ENCODE results near the gene PDZRN4.
"Not testable (repeated sequence)": the region's sequence is repeated elsewhere in the genome, so short reads cannot be mapped to it uniquely, and the experiment has no call there.

The PDZRN4 gene

DNA sequence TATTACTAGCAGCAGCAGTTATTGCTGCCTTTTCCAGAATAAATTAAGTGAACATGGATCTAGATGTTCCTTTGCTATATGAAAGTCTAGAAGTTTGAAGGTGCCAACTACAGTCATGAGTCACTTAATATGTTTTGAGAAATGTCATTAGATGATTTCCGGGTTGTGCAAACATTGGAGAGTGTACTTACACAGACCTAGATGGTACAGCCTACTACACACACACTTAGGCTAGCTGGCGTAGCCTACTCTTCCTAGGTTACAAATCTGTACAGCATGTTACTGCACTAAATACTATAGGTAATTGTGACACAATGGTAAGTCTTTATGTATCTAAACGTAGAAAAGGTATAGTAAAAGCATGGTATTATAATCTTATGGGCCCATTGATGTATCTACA, 368.1 kb downstream of the PDZRN4 start:
- DNase-seq (ENCODE audit: low read depth in 1 of 2, low spot score in 1 of 2) = no peak

DNA sequence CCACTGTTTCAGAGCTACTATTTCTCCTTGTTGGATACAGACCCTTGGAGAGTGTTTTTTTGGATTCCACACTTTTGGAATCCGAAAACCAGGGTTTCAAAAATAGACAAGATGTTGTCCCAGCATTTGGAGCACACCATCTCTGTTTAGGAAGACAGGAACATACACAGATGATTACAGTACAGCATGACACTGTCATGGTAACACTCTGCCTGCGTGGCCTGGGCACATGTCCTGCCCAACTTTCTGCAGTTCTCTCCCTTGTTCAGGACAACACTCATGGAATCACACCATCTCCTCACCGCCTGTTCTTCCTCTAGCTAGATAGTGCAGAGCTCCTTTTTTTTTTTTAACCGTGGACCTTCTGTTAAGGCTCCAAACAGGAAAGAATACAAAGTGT, 369.2 kb downstream of the PDZRN4 start:
- DNase-seq (ENCODE audit: low read depth in 1 of 2, low spot score in 1 of 2) = no peak

DNA sequence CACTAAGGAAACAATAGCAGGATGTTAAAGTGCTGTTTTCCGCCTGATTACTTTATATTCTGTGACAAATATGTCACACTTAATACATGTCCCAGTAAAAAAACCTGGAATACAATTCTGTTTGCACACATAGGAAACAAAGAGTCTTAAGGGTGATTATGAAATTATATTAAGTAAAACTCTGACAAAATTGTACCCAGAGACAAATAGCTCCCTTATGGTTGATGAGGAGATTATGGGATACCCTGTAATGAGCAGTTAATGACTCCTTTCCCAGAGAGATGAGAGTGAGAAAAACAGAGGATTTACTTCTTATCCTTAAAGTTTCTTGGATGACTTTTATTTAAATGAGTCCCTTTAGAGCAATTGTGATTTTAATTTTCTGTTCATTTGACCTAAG, 370.6 kb downstream of the PDZRN4 start:
- no peak for DNase-seq (ENCODE audit: low read depth in 1 of 2, low spot score in 1 of 2)

DNA sequence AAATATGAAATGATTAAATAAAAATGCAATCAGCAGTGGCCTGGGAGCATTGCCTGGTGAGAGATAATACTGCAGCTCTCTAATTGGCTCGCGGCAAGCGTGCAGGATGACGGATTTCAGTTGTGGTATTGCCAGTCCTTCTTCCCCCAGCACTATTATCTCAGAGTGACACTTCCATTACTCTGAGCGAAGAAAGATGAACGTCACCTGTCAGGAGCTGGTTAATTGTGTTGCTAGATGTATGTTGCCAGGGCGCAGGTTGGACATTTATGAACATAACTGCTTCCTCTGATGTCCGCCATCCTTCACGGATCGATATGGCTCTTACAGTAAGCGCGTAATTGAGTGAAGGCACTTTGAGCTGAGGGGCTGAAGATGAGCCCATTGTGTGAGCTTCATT, 374.9 kb downstream of the PDZRN4 start:
- no peak for DNase-seq (ENCODE audit: low read depth in 1 of 2, low spot score in 1 of 2)

DNA sequence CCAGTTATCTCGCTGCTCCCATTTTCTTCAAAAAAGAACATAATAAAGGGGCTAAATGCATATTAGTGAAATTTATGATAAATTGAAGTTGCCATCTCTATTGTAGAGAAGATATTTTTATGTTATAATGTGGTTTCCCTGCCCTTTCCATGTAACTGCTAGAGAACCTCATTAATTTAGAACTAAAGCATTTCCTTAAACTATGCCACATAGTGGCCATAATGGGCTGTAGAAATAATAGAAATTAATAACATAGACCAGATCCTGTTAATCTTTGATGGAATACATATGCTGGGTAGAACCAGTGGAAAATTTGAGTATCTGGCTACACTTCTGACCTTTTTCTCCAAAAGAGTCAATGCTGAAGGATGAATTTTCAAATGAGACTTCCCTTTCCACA, 376.7 kb downstream of the PDZRN4 start:
- no peak for DNase-seq (ENCODE audit: low read depth in 1 of 2, low spot score in 1 of 2)

DNA sequence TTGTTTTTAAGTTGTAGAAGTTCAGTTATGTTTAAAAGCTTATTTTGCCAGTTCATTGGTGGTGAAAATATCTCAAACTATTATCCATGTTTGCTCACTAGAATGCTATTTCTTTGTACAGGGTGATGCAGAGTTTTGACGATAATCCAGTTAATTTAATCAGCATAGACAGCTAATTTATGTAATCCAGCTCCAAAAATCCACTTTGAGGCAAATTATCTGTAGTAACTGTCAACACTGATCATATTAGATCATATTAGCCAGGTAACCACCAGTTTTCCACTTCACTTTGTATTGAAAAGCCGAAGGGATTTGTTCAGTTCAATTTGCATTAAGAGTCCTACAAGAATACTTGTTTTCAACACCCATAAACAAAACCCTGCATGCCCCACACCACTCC, 378.6 kb downstream of the PDZRN4 start:
- DNase-seq (ENCODE audit: low read depth in 1 of 2, low spot score in 1 of 2) = no peak

DNA sequence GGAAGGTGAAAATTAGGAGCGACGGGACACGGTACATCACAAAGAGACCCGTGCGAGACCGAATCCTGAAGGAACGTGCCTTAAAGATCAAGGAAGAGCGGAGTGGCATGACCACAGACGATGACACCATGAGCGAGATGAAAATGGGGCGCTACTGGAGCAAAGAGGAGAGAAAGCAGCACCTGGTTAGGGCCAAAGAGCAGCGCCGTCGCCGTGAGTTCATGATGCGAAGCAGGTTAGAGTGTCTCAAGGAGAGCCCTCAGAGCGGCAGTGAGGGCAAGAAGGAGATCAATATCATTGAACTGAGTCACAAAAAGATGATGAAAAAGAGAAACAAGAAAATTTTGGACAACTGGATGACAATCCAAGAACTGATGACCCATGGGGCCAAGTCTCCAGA, 385.3 kb downstream of the PDZRN4 start:
- DNase-seq (ENCODE audit: low read depth in 1 of 2, low spot score in 1 of 2) = no peak

DNA sequence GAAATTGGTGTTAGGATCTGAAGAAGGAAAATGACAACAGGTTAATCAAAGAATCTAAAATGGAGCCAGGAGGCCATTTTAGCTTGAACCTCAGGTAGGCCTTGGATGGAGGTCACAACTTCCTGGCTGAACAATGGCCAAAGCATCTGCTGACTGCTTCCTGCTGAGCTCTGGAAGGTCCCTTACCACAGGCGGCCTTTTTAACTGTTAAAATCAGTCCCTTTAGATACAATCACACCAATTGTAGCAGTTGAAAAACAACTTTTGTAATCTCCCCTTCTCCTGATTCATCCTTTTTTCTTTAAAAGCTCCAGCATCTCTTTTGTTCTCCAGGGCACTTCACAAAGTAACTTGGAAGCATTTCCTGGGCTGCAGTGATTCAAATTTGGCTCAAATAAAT, 388.8 kb downstream of the PDZRN4 start:
- no peak for DNase-seq (ENCODE audit: low read depth in 1 of 2, low spot score in 1 of 2)

DNA sequence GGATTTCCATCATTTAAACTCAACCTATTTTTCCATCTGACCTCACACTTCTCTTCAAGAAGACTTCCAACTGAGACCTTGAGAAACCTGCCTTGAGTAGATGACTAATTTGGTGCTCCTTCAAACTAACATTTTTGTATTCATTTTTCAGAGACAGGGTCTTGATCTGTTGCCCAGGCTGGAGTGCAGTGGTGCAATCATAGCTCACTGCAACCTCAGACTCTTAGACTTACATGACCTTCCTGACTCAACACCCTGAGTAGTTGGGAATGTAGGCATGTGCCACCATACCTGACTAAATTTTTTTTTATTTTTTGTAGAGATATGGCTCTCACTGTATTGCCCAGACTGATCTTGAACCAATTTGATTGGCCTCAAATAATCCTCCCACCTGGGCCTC, 389.9 kb downstream of the PDZRN4 start:
- DNase-seq (ENCODE audit: low read depth in 1 of 2, low spot score in 1 of 2) = no peak

DNA sequence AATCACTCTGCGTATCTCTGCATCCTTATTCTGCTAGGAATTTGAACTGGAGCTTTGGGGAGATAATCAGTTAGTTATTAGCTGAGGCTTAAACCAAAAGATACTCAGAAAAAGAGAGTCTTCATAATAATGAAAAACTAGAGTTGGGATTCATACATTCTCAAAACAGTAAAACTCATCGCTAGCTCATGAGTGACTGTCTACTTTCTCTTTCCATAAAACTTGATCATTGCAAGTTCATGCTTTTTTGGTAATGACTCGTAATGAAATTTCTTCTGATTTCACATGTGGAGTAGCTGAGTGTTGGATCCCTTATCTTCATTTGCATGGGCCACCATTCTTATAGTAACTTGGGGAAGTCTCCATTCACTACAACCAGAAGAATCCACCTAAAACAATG, 397.7 kb downstream of the PDZRN4 start:
- DNase-seq (ENCODE audit: low read depth in 1 of 2, low spot score in 1 of 2) = no peak

DNA sequence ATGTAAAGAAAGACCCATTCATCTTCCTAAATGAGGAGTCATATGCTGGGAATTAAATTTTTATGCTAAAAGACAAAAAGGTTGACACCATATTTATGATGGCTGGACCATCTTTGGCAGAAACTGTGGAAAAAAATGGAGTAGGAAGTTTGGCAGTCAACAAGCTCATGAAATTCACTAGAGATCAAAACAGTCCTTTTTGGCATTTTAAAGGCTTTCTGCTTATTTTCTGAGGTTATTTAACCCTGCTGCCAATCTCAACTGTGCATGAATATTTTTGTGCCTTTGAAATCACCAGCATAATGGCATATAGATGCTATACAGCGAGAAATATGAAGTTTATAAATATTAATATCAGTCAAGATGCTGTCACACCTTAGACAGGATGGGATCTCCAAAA, 399.5 kb downstream of the PDZRN4 start:
- DNase-seq (ENCODE audit: low read depth in 1 of 2, low spot score in 1 of 2) = no peak

DNA sequence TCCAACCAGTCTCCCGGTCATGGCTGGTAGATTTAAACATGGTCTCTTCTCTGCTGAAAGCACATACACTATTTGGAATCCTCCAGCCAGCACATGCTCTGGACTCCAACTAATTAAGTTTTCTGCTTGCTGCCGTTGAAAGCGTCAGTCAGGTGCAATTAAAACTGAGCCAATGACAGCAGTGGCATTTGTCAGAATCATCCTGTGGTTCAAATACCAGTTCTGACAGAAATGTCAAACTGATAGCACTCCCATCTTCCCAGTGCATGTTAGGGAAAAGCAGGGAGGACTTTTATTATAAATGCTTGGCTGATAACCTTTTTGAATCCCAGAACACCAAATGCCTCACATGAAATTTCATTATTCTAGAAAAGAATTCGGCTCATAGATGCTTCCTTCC, 401.8 kb downstream of the PDZRN4 start:
- no peak for DNase-seq (ENCODE audit: low read depth in 1 of 2, low spot score in 1 of 2)

DNA sequence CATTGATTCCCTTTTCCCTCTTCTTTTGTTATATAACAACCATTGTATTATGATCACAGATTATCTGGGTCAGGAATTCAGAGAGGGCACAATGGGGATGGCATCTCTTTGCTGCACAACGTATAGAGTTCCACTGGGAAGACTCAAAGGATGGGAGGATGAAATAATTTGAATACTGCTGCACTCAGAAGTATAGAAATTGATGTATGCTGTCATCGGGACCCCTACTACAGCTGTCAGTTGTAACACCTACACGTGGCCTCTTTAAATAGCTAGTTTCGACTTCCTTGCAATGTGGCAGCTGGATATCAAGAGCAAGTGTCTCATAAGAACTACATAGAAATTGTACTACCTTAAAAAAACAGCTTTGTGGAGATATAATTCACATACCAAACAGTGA, 408.1 kb downstream of the PDZRN4 start:
- DNase-seq (ENCODE audit: low read depth in 1 of 2, low spot score in 1 of 2) = no peak

DNA sequence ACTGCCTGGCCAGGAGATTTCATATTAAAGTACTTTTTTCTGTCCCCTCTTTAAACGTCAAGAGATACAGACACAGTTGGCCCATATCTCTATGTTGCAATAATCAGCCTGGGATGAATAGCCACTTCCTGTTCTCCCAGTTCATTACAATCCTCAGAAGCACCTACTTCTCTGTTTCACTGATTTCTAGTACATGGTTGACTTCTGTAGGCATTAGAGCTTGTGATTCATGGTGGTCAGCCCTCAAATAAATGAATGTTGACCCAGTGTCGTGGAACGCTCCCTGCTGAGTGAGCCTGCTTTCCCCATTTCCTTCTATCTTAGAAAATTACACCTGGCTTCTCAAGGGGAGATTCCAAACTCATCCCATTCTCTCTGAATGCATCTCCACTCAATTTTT, 416.7 kb downstream of the PDZRN4 start:
- DNase-seq (ENCODE audit: low read depth in 1 of 2, low spot score in 1 of 2) = no peak

DNA sequence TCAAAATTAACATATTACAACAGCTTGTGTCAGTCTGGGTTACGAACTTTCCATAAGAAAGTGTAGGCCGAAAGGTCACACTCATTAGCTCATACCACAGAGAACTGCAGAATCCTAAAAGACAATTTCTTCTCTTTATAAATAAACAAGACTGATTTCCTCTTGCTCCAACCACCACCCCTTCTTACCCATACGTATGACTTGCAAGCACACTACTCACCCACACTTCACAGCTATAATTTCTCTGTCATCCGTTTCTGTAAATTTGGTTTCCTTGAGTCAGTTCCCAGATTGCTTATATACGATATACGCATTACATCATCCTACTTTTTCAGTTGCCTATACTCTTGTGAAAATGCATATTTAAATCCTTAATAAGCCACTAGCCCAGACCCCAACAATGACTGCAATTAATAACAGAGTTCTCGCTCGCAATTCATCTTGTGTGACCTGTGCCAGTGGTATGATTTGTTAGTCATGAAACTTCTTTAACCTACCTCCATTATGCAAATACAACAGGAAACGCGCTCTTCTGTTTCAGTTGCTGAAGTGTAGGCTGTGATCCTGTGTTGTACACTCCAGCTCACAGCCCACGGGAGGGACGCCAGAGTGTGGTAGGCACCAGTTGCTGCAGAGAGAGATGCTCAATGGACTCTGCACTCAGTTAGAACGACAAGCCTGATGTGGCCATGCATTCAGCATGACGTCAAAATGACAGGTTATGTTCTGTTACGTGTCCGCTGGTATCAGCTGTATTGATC, 417.6 kb downstream of the PDZRN4 start:
- no peak for DNase-seq (ENCODE audit: low read depth in 1 of 2, low spot score in 1 of 2)

DNA sequence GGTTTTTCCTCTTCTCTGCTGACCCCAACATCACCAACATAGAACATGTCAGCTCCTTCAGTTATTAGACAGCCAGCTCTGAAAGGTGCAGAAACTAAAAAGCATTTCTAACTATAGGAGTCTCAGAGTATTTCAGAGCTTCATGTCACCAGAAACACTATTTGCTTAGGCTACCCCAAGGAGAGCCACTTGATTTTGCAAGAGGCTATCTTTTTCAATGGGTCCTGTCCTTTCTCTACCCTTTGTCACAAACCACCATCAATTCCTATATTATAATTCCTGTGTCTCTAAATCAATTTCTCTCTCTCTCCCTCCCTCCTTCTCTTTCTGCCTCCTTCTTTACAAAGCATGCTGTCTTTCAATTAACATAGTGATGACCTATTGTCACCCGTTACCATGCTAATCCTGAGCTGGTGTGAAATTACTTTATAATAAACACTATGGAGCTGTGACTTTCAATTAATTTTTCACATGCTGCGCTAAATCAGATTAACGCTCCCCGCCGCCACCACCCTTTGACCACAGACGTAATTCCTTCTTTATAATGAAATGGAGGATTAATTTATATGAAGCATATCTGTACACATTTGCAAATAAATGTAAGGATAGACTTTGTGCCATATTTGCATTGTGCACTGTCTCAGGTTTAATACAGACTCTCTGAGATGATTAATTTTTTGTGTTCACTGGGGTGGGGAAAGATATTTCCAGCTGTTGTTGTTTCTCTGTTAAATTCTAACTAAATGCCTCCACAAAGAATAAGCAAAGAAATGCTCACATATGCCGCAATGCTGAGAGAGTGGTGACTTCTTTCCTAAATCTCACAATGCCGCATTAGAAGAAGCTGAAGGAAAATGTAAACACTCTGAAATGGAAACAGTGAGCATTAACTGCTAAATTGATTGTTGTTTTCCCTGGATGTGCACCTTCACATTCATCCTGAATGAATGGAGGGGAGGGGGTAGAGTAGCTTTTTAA, 418.6 kb downstream of the PDZRN4 start:
- no peak for DNase-seq (ENCODE audit: low read depth in 1 of 2, low spot score in 1 of 2)

DNA sequence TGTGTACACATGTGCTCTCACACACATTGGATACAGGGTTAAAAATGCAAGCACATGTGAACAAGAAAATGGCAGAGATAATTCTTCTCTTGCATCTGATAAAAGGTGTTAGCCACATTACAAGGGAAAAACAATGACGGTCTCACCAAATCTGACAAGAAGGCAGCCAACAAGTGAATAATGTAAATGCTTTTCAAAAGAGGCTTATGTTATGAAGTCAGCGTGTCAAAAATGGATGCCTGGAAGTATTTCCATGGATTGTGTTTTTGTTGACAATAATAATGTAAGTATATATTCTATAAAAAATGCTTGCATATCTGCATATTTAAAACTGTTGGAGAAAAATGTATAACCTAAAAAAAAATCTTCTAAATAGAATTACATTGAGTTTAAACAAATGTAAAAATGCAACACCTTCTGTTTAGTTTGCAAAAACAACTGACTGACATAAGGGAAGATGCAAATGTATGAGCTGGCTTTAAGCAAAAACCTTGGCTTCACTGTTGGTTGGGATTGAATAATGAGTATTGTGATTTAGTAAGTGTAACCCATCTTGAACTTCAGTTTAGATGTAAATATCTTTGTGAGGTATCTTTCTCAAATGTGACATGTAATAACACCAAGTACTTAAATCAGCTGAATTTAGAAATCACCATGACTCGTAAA, 424.9 kb downstream of the PDZRN4 start:
- DNase-seq (ENCODE audit: low read depth in 1 of 2, low spot score in 1 of 2) = no peak

DNA sequence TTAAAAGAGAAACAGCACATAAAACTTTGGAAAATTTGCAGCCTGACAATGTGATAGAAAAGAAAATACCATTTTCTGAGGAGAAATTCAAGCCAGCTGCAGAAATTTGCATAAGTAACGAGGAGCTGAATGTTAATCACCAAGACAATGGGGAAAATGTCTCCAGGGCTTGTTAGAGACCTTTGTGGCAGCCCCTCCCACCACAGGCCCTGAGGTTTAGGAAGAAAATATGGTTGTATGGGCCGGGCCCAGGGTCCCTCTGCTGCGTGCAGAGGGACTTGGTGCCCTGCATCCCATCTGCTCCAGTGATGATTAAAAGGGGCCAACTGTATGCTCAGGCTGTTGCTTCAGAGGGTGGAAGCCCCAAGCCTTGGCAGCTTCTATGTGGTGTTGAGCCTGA, 427.1 kb downstream of the PDZRN4 start:
- not testable (repeated sequence) for DNase-seq (ENCODE audit: low read depth in 1 of 2, low spot score in 1 of 2)

DNA sequence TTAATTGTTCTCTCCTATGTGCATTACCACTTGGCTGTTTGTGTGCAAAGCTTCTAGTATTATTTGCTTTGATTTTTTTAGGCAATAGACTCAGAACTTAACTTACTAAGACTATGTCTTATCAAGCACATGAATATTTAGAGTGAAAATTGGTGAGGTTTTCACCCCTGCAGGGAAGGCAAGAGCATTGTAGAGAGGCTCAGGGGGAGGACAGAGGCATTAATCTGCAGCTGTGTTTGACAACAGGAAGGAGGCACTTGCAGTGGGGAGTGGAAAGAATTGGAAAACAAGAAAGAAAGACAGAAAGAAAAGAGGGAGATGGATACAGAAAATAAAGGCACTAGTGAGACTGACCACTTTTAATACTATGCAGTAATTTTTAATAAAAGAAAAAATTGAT, 431.6 kb downstream of the PDZRN4 start:
- DNase-seq (ENCODE audit: low read depth in 1 of 2, low spot score in 1 of 2) = no peak

DNA sequence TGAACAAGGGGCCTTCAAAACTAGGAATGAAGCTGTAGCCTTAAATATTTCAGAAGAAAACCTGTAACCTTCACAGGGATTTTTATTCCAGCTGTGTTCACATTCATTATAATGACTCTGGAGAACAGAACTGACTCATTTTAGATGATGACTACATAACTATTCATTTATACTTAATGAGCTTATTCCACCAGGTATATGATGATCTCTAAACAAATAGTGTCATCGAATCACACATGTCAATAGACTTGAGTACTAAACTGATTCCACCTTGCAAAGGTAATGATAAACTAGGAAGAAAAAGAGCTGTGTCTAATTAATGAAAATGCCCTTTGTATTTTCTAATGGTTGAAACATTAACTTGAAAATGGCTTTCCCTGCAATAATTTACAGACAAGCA, 433.2 kb downstream of the PDZRN4 start:
- DNase-seq (ENCODE audit: low read depth in 1 of 2, low spot score in 1 of 2) = no peak

All from stimulated activated CD4-positive, alpha-beta T cell treated with anti-CD3 and anti-CD28 coated beads, Interleukin-15, amount 100 ng/mL, for 1 hour (primary cell).